MM.1S (cell line): Measurements from ENCODE around the gene SPOCK2.

Source experiments
- EZH2 ChIP-seq: fragments of 300-600 bp; sonication (generic); optimal IDR thresholded peaks from 2 replicates; pipeline ENCODE3; 2017; ENCODE audit warnings: low read depth, mild to moderate bottlenecking, antibody characterized with exemption, low read length, mixed read lengths
- EZH2phosphoT487 ChIP-seq: fragments of 300-600 bp; sonication (generic); IDR thresholded peaks from 2 replicates; pipeline ENCODE4 v1.6.1; 2018; ENCODE audit warnings: antibody characterized with exemption, low read length
- TF ChIP-seq, protein P1 (sequence below): fragments of 300-600 bp; sonication (generic); IDR thresholded peaks from 2 replicates; pipeline ENCODE4 v1.5.1; 2016; ENCODE audit warnings: antibody characterized with exemption, low read length, mixed read lengths

DNA sequence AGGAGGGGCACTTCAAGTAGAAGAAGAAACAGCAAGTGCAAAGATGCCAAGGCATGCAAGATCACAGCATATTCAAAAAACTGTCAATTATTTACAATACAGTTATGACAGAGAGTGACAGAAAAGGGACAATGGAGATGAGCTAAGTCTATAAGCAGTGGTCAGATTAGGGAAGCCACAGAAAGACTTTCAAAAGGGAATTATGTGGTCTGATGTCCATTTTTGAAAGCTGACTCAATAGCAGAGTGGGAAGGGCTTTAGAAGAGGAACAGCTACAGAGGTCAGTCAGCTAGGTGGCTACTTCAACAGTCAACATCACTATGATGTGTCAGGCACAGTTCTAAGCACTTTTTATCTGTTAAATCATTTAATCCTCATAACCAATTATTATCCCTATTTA lies 45.2 kb upstream of the SPOCK2 start:
- TF ChIP-seq, protein P1, sequence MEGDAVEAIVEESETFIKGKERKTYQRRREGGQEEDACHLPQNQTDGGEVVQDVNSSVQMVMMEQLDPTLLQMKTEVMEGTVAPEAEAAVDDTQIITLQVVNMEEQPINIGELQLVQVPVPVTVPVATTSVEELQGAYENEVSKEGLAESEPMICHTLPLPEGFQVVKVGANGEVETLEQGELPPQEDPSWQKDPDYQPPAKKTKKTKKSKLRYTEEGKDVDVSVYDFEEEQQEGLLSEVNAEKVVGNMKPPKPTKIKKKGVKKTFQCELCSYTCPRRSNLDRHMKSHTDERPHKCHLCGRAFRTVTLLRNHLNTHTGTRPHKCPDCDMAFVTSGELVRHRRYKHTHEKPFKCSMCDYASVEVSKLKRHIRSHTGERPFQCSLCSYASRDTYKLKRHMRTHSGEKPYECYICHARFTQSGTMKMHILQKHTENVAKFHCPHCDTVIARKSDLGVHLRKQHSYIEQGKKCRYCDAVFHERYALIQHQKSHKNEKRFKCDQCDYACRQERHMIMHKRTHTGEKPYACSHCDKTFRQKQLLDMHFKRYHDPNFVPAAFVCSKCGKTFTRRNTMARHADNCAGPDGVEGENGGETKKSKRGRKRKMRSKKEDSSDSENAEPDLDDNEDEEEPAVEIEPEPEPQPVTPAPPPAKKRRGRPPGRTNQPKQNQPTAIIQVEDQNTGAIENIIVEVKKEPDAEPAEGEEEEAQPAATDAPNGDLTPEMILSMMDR, result no peak
- no peak for TF ChIP-seq EZH2phosphoT487
- TF ChIP-seq EZH2, result no peak
